ENCODE measurements around the gene HBE1. TPM values are rescaled to one million over a fixed set of nuclear protein-coding genes. Genes with fewer than 3 reads are reported as not detected.

HBE1 gene
- total and polyA plus RNA-seq, 2 of the 4 experiments (the other 2 are of a cell fraction) = 3.2 to 12.7 TPM

DNA sequence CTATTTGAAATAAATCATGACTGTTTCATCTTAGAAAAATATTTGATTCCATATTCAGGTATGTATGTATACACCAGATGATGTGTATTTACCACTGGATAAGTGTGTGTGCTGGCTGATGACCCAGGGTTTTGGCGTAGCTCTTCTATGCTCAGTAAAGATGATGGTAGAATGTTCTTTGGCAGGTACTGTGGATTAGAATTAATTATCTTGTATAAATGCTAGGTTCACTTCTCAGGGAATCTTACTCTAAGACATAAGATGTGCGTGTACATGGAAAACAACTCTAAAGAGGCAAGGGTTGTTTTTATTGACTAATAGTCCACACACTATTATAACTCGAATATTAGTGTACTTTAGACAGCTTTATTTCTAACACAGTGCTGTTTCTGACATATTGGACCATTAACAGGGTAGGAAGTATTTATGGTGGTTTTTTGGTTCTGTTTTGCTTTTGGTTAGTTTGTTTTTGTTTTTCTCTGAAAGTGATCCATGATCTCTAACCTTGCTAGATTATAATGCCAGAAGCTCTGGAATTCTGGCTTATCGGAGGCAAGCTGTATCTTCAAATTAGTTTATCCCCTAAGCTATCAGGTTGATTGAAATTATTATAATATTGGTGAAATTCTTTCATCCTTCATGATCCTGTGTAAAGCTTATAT lies 19.1 kb downstream of the HBE1 start:
- Histone ChIP-seq H2BK5ac (ENCODE audit: low read depth, low read length, poor library complexity, severe bottlenecking) (no peak overlapping the region), H3K79me1 (ENCODE audit: low read depth in 1 of 2, low read length in 2 of 2) (no peaks in the 10 kb centered on the region), H3K4me1 (ENCODE audit: control insufficient read depth, insufficient read depth, low read length) (no peaks in the 10 kb centered on the region), H2BK120ac (ENCODE audit: low read depth, low read length) (no peak overlapping the region), H4K20me1 (ENCODE audit: insufficient read depth, low read length) (no peaks in the 10 kb centered on the region), H3K56ac (ENCODE audit: extremely low read depth, insufficient read depth, low read length) (no peak overlapping the region), H3K14ac (replicated peaks; ENCODE audit: low read depth, low read length) (no peak overlapping the region), H4K8ac (ENCODE audit: low read depth in 2 of 2, low read length in 2 of 2) (no peak overlapping the region), H2BK15ac (ENCODE audit: low read depth, low read length) (no peak overlapping the region), H3K18ac (ENCODE audit: low read depth, low read length) (no peak overlapping the region), H4K91ac (ENCODE audit: insufficient read depth, low read depth, low read length) (no peak overlapping the region), H3K23ac (ENCODE audit: low read depth, low read length) (no peak overlapping the region), H3K4me3 (ENCODE audit: insufficient read depth, low read depth, low read length) (no peak overlapping the region), H2AFZ (replicated peaks; ENCODE audit: low read length, poor library complexity) (no peak overlapping the region), H3K9me1 (ENCODE audit: insufficient read depth, low read length) (peaks cover 2% of the 10 kb centered on the region; the same call in 1 of the 2 replicates), H3K4me2 (ENCODE audit: low read depth, low read length) (no peak overlapping the region), H2AK5ac (ENCODE audit: low read depth, low read length) (no peak overlapping the region), H2BK20ac (ENCODE audit: low read depth, low read length) (no peak overlapping the region), H4K5ac (ENCODE audit: low read depth, low read length) (no peak overlapping the region), H3K9me3 (ENCODE audit: control insufficient read depth, insufficient read depth, low read length) (no peaks in the 10 kb centered on the region), H2AK9ac (replicated peaks; ENCODE audit: low read depth, low read length, poor library complexity) (no peak overlapping the region), H3K36me3 (ENCODE audit: control insufficient read depth, insufficient read depth, low read length) (no peaks in the 10 kb centered on the region), H3K9ac (ENCODE audit: low read depth, low read length) (no peak overlapping the region), H3K4ac (ENCODE audit: low read depth, low read length) (no peak overlapping the region), H3K27ac (ENCODE audit: insufficient read depth, low read length) (no peak overlapping the region), H3K27me3 (ENCODE audit: control insufficient read depth, insufficient read depth, low read length) (no peaks in the 10 kb centered on the region)
- DNase-seq = no peak
- in situ Hi-C loops (cut with MboI; ENCODE audit: low sequenced_read_pairs) = no loop called here
- WGBS, 2 experiments (ENCODE audit: extremely low coverage in 2 of 2, insufficient read length in 1 of 2) = no CpG with 5 or more reads among the region's 4 CpGs
- no peak for ATAC-seq (ENCODE audit: low read depth)
- dilution Hi-C loops (cut with HindIII; ENCODE audit: low sequenced_read_pairs, unreplicated experiment) = no loop called here
- TF ChIP-seq RCOR1 (IDR thresholded peaks at IDR 0.05; ENCODE audit: insufficient replicate concordance, low read length) = no peak
- TF ChIP-seq POLR2A (IDR thresholded peaks at IDR 0.05; ENCODE audit: low read depth, low read length) = no peak
- TF ChIP-seq, protein P1, sequence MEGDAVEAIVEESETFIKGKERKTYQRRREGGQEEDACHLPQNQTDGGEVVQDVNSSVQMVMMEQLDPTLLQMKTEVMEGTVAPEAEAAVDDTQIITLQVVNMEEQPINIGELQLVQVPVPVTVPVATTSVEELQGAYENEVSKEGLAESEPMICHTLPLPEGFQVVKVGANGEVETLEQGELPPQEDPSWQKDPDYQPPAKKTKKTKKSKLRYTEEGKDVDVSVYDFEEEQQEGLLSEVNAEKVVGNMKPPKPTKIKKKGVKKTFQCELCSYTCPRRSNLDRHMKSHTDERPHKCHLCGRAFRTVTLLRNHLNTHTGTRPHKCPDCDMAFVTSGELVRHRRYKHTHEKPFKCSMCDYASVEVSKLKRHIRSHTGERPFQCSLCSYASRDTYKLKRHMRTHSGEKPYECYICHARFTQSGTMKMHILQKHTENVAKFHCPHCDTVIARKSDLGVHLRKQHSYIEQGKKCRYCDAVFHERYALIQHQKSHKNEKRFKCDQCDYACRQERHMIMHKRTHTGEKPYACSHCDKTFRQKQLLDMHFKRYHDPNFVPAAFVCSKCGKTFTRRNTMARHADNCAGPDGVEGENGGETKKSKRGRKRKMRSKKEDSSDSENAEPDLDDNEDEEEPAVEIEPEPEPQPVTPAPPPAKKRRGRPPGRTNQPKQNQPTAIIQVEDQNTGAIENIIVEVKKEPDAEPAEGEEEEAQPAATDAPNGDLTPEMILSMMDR (conservative IDR thresholded peaks at IDR 0.05; ENCODE audit: low read depth, low read length) = no peak
- no peak for TF ChIP-seq MAFK (IDR thresholded peaks at IDR 0.05; ENCODE audit: low read depth, low read length)
- TF ChIP-seq NFE2L2 (IDR thresholded peaks at IDR 0.05; ENCODE audit: low read depth, low read length) = no peak
- TF ChIP-seq CEBPB (IDR thresholded peaks at IDR 0.05; ENCODE audit: low read depth, low read length) = no peak
- TF ChIP-seq, protein P2, sequence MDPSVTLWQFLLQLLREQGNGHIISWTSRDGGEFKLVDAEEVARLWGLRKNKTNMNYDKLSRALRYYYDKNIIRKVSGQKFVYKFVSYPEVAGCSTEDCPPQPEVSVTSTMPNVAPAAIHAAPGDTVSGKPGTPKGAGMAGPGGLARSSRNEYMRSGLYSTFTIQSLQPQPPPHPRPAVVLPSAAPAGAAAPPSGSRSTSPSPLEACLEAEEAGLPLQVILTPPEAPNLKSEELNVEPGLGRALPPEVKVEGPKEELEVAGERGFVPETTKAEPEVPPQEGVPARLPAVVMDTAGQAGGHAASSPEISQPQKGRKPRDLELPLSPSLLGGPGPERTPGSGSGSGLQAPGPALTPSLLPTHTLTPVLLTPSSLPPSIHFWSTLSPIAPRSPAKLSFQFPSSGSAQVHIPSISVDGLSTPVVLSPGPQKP (IDR thresholded peaks at IDR 0.05; ENCODE audit: borderline replicate concordance, low read depth, low read length) = no peak
- ChIA-PET CTCF (no interaction called here), POLR2A (ENCODE audit: unreplicated experiment) (no interaction called here)
- no TSS peak for BruUV-seq (replicated peaks)
- intact Hi-C loops (cut with micrococcal nuclease) = no loop called here
